GM18526 (cell line): ENCODE measurements around the gene CNNM4.

Source experiments
- POLR2A ChIP-seq: IDR thresholded peaks from 3 replicates; pipeline ENCODE4 v1.6.1; 2011; ENCODE audit not compliant: insufficient read length; ENCODE audit errors: extremely low read depth

The CNNM4 gene

DNA sequence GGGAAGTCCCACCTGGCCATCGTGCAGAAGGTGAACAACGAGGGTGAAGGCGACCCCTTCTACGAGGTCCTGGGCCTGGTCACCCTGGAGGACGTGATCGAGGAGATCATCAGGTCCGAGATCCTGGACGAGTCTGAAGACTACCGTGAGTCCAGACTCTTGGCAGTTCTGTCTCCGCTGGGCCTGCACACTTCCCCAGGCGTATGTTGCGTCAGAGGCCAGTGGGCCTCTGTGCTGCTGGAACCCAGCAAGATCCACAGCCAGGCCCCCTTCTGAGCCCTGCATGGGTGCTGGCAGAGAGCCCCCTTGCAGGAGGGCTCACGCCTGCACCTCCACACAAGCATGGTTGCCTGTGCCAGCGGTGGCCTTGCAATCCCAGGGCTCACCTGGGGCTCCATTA is 64.4 kb downstream of the CNNM4 start:
- TF ChIP-seq POLR2A = no peak

DNA sequence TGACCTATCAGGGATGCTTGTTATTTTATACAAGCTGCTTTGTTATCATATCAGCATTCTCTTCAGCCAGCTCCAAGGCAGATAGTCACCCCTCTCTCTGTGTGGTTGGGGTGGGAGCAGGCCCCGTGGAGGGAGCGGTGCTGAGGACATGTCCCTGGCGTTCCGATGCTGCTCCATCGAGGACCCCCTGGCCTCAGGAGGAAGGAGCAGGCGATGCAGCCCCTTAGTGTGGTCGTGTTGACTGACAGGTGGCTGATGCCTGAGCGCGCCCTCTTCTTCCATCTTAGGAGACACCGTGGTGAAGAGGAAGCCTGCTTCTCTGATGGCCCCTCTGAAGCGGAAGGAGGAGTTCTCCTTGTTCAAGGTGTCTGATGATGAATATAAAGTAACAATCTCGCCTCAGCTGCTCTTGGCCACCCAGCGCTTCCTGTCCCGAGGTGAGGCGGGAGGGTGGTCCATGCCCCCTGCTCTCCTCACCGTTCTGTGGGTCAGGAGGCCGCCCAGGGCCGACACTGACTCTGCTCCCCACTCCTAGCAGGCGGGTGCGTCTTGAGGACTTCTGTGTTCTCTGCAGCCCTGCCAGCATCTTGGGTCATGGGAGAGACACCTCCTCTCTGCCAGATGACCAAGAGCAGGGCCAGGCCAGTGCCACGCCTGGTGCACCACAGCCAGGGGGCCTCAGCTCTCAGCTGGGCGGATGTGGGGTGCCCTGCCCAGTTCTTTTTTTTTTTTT is 66.0 kb downstream of the CNNM4 start:
- TF ChIP-seq POLR2A = no peak

DNA sequence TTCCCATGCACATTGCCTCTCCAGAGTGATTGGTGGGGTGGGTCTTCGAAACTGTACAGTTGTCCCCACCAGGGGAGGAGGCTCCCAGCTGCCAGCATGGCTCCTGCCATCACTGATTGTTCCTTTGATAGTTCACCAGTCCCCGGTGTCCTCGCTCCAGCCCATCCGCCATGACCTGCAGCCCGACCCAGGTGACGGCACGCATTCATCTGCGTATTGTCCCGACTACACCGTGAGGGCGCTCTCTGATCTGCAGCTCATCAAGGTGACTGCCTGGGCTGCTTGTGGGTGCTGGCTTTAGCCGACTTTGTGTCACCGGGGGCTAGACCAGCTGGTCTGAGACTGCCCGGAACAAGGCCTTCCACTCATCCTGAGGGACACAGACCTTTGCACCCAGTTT is 67.7 kb downstream of the CNNM4 start:
- no peak for TF ChIP-seq POLR2A

DNA sequence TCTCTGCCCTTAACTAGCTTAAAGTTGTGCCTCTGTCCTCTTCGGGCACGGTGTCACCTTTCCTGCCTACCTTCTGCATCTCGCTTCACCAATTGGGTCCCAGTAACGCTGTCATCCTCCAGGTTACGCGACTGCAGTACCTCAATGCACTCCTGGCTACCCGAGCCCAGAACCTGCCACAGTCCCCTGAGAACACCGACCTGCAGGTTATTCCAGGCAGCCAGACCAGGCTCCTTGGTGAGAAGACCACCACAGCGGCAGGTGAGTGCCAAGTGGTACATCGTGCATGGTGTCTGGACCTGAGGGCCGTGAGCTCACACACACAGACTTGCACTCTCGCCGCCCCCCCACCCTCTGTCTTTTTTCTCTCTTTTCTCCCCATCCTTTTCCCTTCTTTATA is 68.2 kb downstream of the CNNM4 start:
- no peak for TF ChIP-seq POLR2A

DNA sequence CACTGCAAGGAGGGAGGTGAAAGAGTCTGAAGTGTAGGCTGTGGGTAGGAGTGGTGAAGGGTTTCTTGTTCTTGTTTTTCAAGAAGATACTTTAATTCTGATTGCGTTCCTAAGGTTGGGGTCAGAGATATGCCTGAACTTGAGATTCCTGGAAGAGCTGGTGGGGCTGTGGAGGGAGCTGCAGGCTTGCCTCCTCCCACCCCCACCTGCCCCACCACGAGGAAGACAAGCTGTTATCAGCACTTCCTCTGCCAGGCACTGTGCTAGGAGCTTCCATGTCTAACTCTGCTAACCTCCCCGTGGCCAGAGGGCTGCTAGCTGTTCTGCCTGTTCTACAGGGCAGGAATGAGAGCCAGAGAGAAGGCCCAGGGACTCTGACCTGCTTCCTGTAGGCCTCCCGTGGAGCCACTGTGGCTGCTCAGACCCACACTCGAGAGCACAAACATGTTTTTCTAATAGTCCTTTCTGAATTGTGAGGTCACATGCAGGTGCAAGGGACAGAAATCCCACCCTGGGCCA is 69.4 kb downstream of the CNNM4 start:
- TF ChIP-seq POLR2A = no peak

DNA sequence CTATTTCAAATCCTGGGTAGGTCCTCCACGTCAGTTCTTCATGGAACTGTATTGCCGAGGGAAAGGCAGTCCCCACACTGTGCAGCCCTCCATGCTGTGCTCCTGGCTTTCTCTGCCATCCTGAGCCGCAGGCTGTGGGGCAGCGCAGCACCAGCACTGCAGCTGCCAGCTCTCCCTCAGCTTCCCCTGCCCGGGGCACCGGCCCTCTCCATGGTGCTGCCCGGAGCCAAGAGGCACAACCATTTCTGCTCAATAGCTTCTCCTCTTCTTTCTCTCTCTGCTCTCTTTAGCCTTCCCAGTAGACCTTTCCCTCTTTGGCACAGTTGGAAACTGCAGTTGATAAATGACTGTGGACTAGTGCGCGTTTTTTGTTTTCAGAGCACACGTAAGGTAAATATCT is 71.0 kb downstream of the CNNM4 start:
- no peak for TF ChIP-seq POLR2A

DNA sequence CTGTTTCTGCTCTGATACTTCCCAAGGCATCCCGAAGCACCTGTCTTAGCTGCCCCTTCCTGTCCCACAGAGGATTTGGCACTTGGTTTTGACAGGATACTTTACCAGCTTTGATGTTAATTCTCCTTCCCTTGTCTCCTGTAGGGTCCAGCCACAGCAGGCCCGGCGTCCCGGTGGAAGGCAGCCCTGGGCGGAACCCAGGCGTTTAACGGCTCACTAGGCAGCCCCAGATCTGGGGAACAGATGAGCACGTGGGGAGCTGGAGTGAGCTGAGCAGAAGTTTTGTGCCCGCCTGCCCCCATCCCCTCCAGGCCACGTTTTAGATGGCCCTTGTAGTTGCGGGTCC is 71.7 kb downstream of the CNNM4 start:
- TF ChIP-seq POLR2A = no peak

DNA sequence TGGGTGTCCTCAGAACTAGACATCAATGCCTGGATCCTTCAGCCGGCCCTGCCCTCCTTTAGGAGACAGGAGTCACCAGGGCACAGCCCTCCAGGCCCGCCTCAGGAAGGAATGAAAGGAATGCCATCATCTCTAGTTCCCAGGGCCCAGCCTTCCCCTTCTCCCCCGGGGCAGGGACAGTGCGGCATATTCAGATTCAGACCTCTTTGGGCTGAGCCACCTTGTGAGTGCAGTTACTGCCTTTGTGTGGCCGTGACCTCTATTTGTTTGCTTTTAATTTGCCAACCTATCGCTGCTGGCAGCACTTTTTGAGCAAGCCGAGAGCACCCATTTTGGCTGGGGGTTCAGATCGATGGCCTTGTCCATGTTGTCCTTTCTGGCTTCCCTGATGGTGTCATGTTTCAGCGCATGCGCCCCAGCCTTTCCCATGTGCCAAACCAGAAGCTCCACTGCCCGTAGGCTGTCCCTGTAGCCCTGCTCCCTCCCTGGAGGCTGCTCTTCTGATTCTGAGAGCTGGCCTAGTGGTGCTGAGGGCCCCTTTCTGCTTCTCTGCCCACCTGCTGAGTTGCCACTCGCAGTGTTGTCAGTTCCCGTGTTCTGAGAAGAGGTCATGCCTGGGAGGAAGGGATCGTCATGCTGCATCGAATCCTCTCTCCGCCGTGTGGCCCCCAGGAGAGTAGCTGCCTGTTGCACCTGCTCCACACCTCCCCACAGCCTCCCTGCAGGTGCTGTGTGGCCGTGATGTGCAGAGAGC is 72.2 kb downstream of the CNNM4 start:
- TF ChIP-seq POLR2A = no peak

DNA sequence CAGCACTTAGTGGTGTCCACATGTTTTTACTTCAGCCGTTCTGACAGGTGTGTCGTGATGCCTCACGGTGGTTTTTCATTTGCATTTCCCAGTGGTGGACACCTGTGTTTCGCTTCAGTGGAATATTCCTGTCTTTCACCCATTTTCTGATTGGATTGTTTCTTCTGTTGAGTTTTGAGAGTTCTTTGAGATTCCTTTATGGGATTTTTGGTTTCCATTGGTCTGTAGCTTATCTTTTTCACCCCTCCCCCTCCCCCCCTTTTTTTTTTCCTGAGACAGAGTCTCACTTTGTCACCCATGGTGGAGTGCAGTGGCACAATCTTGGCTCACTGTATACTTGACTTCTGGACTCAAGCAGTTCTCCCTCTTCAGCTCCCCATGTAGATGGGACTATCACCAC is 75.1 kb downstream of the CNNM4 start:
- no peak for TF ChIP-seq POLR2A

DNA sequence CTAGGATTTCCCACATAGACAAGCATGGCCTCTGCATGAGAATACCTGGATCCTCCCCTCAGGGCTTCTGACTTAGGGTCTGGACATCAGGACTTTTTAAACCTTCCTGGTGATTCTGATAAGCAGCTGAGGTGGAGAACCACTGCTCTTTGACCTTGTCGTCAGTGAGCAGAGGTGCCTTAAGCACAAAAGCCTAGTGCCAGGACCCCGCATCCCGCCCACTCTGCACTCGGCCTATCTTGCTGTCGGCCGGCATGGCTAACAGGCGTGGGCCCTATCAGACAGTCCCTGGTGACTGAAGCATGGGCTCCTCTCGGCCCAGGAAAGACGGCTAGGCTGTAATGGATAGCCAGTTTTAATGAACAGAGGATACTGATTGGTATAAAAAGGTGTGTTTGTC is 76.9 kb downstream of the CNNM4 start:
- TF ChIP-seq POLR2A = no peak

DNA sequence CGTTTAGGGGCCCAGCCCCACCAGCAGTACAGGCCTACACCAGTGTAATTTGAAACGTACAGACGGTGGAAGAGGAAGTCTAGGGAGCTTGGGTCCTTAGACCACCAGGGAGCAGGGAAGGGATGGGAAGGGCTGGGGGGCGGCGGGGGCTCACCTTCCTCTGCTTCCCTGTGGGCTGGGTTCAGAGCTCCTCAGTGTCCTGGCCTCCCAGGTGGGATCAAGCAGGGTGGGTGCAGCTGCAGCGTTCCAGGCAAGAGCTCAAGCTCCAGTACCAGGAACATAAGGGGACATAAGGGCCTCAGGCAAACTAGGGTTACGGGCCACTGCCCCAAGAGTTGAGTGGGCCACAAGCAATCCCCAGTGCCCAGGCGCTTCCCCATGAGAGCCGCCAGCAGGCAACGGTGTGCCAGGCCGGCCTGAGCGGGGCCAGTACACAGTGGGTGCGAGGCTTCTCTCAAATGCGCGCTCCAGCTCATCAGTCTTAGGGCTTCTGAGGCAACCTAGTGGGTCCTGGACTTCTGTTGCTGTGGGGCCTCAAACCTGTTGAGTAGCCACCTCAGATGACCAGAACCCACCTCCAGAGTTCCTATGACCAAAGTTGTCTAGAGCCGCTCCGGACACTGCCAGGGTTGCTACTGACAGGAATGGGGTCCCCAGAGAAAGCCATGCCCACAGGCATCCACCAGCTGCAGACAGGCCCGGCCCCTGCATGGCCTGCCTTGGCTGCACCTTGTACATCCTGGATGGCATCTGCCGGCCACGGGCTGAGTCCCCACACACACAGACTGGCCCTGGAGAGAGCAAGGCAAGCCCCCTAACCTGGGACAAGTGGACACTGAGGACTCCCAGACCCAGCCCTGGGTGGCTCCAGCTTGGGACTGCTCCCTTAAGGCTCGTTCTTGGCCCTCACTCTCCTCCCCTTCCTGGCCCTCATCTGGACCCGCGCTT is 77.9 kb downstream of the CNNM4 start:
- TF ChIP-seq POLR2A = no peak

DNA sequence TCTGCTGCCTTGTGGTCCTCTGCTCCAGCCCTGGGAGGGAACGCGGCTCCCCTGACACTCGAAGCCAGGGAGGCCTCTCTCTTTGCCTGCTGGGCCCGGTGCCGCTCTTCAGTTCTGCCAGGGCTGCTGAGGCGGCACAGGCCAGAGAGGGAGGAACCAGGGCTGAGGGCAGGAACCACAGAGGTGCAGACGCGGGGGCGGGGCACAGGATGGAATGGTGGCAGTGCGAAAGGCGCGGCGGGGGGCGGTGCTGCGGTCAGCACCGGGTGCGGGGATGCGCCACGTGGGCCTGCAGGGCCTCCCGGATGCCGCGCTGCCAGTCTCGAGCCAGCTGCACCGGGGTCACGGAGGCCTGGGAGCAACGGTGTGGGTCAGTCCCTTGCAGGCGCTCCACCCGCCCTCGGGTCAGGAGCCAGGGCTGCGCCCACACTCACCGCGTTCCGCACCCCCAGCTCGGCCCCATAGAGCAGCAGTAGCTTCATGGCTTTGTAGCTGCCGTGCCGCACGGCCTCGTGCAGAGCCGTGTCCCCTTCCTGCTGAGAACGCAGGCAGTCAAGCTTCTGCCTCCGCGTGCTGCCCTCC is 78.7 kb downstream of the CNNM4 start:
- no peak for TF ChIP-seq POLR2A

DNA sequence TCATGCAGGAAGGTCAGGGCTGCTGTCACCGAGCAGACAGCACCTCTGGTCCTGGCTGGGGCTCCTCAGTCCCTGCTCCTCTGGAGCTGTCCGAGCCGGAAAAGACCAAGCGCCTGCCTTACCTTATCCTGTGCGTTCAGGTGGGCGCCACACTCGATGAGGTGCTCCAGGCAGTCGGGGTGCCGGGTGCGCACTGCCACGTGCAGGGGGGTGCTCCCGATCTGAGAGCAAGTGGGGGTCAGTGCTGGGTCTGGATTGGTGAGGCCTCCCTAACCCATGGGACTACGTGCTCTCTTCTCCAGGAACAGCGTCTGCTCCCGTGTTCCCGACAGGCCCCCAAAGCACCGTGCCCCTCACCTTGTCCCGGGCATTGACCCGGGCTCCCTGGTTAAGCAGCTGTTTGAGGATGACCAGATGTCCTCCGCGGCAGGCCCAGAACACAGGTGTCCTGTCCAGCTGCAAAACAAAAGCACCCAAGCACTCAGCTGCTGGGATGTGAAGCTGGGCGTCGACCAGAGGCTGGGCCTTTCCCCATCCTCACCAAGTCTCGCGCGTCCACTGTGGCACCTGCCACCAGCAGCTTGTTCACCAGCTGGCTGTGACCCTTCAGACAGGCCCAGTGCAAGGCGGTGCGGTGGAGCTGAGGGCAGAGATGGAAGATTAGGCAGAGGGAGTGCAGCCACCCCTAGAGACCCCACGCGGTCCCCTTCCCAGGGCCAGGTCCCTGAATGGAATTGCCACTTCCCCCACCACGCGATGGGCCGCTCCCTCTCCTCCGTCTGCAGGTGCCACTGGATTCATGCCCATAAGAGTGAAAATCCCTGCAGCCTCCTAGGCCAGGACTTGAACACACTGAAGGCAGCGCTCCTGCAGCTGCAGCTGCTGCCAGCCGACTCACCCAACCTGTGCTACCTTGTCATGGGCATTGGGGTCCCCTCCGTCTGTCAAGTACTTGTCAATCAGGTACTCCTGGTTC is 79.5 kb downstream of the CNNM4 start:
- TF ChIP-seq POLR2A = no peak

DNA sequence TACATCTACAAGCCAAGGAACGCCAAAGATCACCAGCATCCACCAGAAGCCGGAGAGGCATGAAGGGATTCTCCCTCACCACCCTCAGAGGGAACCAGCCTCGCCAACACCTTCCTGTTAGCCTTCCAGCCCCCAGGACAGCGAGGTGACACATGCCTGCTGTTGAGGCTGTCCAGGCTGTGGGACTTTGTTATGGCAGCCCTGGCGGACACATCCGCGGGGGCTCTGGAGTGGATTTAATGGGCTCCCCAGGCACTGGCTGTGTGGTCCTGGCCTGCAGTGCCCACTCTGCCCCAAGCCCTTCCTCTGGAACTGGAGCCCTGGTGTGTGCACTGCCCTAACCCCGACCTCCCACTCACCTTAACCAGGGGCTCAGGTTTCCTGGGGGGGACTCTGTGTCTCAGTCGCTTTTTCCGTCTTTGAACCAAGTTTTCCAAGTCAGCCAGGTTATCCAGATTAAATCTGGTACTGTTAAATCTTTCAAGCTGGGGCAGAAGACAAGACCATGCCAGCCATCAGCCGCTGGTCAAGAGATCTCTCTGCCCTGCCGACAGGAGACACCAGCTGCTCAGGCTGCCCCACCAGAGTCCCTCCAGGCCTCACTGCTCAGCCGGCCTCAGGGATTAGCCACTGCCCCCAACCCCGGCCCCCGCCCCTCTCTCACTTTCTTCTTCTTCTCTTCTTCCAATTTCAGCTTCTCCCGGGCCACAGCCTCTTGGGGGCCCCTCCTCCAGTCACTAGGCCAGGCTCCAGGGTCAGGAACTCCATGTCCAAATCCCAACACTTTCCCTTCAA is 81.2 kb downstream of the CNNM4 start:
- no peak for TF ChIP-seq POLR2A

DNA sequence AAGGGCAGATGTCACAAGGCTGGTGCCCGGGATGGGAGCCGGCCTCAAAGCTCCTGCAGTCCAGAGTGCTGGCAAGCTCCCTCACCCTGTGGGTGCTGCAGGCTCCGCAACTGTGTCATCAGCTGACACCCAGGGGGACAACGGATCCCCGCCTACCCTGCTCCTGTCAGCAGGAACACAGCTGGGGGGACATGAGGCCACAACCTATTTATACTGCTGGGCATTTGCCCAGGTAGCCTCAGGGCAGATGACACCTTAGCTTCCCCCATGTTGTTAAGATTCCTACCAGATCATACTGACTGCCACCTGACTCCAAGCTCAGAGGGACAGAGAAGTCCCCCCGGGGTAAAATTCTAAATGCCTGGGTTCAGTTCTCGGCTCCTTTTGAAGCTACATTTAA is 81.9 kb downstream of the CNNM4 start:
- no peak for TF ChIP-seq POLR2A
